NCI-H774 (cell line): ENCODE results near the gene LCA5L.
"Not testable (repeated sequence)": the region's sequence is repeated elsewhere in the genome, so short reads cannot be mapped to it uniquely, and the experiment has no call there.

Experiments used
- DNase-seq: peaks from one replicate; lab custom pipeline; 2025; lab: John Stamatoyannopoulos, UW

The LCA5L gene

DNA sequence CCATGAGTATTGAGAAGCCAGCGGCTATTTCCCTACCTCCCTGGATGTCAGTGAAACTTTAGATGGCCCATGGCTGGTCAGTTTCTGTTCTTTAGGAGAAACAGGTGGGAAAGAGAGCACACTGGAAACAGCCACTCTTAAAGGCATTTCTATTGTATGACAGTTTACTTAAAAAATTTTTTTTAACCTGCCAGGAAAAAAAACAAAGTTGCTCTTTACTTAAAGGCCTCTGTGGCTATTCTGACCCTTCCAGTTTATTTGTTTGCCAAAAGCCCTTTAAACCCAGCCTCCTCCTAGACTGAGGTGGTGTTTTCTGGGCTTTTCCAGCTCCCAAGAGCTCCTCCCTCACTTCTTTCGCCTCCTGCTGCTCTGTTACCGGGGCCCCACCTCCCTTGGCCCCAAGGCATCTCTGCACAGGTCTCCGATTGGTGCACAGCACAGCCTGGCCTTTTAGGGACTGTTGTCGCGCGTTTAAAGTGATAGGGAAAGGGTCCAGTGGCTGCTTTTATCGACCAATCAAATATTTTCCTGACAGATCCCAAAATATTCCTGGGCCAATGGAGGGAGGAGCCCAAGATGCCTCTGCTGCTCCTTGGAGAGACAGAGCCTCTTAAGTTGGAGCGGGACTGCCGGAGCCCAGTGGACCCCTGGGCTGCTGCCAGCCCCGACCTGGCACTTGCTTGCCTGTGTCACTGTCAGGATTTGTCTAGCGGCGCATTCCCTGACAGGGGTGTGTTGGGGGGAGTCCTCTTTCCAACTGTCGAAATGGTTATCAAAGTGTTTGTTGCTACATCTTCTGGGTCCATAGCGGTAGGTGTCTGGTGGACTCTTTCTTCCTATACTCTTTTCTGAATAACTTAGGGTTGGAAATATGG lies 6.0 kb upstream of the LCA5L start, which contains the start of gene SH3BGR:
SH3BGR (plus strand) TSS at position 639 of the 875 bp plus-strand sequence; CDS start at position 766, 127 bp downstream.
- DNase-seq, result no peak

DNA sequence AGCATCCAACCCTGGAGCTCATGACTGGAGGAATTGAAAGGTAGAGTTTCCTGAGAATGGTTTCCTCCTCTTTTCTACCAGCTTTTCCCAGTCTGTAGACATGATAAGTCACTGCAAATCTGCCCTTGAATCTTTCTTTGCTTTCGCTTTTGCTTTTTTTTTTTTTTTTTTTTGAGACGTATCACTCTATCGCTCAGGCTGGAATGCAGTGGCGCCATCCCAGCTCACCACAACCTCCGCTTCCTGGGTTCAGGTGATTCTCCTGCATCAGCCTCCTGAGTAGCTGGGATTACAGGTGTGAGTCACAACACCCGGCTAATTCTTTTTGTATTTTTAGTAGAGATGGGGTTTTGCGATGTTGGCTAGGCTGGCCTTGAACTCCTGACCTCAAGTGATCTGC lies 1.7 kb upstream of the LCA5L start:
- no peak for DNase-seq

DNA sequence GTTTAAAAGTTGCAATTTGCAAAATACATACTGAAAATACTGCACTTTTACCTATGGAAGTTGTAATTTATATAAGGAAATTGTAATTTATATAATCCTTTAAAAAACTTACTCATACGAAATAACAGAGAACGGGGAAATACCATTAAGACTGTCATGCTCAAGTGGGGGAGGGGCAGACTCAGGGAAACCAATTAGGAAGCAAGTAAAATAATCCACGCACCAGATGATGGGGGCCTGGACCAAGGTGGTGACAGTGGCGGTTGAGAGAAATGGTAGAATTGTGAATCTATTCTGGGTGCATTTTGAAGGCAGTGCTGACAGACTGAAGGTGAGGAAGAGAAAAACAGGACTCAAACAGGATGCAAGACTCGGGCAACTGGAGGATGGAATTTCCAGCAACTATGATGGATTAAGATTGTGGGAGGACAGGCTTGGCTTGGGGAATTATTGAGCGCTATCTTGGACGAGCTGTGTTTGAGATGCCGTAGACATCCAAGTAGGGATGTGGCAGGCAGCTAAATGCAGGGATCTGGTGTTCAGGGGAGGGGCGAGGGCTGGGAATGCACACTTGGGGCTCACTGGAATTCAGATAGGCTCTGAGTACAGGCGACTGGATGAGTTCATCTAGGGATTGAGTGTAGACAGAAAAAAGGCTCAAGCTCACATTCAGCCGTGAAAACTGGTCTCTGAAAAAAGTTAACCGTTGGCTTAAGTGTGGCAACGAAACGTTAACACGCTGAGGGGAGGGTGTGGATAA lies 977 bp downstream of the LCA5L start:
- DNase-seq, result no peak

DNA sequence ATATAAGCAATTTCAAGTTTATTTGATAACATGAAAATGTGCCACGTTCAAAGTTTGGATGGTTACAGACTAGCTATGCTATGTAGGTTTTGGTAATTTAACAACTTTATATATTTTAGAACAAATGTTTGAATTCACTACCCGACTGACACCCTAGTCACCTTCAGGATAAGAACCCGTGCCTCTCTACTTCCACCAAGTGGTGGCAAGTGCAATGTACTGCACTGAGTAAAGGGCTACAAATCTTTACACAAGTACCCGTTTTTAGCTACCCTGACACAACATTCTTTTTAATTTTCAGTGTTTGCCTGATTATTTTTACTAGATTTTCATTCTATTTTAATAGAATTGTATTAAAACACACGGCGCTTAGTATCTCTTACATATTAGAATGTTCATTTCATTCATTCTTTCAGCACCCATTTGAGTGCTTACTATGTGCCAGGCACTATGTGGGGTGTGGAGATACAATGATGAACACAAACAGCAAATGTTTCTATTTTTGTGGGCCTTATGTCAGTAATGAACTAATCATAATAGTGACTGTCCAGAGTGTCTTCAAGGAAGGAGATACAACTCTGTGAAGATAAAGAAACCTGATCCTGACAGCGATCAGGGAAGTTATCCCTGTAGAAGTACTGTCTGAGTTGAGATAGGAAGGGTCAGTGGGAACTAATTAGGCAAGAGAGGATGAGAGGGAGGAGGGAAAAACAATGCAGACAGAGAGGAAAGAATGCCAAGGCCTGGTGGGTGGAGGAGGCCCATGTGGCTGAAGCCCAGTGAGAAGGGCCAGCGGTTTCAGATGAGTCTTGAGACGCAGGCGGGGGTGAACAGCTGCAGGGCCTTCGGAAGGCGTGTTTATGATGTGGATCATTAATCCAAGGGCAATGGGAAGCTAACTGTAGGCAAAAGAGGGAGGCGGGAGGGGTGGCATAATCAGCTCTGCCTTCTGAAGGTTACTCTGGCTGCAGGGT lies 3.8 kb downstream of the LCA5L start:
- DNase-seq, result no peak

DNA sequence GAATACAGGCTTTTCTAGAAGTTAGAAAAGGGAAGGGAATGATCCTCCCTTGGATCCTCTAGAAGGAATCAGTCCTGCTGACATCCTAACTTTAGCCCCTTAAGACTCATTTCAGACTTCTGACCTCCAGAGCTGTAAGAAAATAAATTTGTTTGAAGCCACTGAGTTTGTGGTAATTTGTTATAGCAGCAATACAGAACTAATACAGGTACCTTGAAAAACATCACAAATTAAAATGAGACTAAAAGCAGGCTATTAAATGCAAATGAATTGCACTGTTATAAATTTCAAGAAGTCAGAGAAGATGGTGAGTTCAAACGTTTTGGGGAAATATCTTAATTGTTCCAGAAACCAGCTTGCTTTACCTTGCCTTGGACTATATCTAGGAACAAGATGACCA lies 6.3 kb downstream of the LCA5L start:
- no peak for DNase-seq

DNA sequence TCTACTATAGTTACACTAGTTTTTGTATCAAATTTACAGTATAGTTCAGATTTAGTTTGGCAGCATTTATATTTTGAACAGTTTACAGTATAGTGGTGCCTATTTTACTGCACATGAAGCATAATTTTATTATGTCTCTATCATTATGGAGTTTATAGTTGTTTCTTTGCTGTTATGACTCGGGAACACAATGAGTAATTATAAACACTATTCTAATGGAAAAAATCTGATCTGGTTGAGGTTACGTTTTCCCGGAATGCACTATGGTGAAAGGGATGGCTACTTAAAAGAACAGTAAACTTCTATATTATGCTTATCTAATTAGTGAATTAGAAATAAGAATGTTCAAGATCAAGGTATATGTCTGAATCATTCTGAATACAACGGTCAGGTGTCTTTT lies 10.6 kb downstream of the LCA5L start:
- no peak for DNase-seq

DNA sequence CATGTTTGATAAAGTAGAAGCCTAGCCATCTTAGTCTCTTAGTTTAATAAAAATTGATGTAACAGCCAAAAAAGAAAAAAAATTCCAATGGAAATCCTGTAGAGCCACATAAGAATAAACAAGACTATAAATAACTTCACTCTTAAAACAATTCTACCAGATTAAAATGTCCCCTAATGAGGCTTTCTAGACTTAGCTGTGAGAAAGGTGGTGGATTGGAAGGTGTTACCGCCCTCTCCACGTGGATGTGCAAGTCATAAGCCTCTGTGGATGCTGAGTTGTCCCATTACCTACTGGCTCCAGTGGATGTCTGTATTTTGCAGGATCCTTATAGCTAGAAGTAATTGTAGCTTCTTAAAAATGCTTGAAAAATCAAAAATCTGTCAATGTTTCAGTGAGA lies 14.6 kb downstream of the LCA5L start:
- DNase-seq, result no peak

DNA sequence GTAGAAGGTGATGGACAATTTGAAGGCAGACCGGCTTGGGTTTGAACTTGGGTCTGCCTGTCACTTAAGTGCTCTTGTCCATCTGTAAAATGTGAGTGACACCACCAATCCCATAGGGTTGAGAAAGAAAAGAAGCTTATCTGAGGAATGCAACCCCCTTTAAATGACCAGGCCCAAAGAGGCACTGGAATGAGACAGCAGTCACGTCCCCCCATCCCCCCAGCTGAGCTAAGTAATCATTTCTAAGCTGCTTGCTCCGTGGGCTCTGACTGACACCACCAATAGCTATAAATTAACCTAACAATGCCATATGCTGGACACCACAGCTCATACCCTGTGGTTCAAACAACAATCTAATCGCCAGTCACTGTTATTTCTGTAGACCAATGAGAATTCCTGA lies 15.1 kb downstream of the LCA5L start:
- DNase-seq, result no peak

DNA sequence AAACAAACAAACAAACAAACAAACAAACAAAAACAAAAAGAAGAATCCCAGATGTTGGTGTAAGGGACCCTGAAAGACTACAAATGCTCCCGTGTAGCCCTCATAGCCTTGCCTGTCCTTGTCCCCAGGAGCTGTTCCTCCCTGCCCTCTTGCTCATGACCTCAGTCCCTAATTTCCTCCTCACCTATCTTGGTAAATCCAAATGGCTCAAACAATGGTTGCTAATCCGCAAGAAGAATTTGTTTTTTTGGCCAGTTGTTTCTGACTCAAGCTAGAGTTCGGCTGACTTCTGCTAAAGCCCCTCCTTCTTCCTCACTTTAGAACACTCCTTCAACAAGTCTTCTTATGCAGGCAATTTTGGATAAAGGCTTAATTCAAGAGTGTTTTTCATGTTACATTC lies 15.6 kb downstream of the LCA5L start:
- DNase-seq, result no peak

DNA sequence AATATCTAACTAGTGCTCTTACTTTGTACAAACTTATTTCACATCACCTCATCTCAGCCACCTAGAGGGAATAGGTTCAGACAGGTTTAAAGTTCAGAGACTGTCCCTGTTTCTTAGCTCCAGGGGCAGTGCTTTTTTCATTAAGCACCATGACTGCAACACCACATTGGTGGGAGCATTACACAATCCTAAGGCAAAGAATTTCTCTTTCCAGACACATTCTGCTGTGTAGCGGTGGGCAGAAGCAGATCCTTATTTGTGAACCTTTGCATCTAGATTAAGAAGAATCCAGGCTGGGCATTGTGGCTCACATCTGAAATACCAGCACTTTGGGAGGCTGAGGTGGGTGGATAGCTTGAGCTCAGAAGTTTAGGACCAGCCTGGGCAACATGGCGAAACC lies 16.1 kb downstream of the LCA5L start:
- no peak for DNase-seq

DNA sequence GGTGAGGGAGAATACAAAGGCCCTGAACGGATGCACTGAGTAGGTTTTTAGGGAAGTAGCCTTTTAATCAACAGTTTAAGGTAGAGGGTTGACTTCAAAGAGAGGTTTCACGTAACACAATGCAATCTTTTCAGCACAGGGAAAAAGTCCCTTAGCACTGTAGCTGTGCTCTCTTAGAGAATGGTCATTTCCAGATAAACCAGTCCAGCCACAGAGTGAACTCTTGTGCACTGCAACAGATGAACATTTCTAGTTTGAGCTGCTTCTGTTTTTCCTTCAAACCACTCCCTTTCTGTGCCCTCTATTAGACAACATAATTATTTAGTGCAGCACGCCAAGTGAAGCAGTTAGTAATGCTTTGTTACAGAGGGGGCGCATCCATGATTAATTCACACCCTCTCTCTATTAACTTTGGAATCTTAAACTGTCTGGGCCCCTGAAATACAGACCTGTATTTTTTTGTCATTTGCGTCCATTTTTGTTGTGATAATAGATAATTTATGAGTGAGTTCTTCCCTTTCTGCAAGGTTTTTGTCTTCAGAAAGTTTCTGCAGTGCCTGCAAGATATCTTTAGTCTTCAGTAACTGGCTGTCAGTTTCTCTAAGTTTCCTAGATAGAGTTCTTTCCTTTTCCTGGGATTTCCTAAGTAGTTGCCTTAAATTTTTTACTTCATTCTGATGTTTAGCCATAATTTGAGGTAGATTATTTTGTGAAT lies 22.9 kb downstream of the LCA5L start:
- no peak for DNase-seq

DNA sequence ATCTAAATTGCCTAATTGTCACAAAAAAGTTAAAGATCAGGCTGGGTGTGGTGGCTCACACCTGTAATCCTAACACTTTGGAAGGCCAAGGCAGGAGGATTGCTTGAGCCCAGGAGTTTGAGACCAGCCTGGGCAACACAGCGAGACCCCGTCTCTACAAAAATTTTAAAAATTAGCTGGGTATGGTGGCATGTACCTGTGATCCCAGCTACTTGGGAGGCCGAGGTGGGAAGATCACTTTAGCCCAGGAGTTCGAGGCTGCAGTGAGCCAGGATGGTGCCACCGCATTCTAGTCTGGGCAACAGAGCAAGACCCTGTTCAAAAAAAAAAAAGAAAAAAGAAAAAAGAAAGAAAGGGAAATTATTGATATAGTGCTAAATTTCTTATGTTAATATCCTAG lies 26.4 kb downstream of the LCA5L start:
- not testable (repeated sequence) for DNase-seq

DNA sequence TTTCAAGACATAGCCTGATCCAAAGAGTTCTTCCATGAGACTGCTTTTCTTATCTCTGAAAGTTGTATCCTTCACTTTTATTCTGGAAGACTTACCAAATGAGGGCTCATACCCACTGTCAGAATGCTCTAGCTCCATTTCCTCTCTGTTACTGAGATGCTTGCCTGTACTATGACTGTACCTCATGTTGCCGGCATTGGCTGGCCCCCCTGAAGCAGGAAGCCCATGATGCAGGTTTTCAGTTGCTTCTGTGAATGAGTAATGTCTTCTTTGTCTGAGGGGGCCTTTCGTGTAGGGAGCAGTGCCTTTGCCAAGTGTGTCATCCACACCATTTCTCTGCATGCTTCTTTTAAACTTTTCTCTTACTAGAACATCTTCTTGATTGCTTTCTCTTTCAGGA lies 39.5 kb downstream of the LCA5L start:
- DNase-seq, result no peak

DNA sequence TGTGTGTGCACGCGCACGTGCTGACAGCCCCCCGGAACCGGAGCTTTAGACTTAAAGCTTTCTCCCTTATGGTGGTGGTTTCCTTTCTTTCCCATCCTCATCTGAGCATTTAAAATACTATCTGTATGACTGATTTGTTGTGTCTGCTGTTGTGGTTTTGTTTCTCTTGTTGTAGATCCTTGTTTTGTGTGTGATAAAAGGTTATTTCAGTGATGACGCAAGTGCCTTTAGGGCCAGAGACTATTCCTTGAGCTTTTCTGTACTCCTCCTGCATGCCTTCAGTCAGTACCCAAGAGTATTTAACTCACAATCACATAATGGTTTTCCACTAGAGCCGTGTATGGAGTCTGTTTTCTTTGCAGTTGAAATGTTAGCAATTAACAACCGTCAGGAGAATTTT lies 45.4 kb downstream of the LCA5L start:
- DNase-seq, result no peak

DNA sequence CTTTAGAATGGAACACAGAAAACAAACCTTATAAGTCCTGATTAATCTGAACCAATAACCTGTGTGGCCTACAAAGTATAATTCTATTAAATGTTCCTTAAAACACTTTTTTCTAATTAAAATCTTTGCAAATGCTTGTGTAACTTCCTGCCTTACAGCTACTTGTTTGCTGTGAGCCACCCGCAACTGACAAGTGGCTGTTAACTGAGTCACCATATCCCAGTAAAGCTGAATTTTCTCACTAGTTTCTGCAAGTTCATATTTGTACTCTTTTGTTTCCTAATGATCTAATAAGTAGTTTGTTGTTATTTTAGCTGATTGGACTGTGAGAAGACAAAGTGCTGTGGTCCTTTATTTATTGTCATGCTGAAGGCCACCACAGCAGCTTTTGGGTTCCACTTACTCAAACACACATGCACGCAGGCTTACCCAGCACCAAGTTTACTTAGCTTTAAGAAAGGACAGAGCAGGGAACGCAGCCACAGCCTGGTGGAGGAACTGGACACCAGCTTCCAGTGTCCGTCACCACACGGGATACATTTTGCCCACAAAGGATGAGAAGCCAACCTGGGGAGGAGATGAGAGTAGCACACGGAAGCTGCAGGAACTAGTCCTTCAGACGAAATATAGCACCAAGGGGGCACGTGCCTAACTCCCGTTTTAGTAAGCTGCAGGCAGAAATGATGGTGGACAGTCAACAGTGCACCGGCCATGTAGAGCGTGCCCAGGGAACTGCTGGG lies 47.8 kb downstream of the LCA5L start:
- DNase-seq, result no peak

DNA sequence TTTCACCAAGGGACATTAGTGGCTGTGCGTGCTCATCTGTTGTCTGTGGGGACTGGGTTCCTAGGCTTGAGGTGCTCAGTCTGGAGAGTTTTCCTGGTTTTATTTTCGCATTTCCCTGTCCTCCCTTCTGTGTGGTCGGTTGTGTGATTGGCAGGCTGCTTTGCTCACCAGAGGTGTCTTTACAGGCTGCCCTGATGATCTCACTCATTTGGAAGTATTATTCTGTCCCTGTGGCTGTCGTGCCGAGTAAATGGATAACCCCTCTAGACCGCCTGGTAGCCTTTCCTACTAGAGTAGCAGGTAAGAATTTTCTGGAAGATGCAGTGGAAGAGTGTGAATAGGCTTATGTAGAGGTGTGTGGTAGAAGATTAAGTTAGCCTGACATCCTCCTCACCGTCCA lies 52.6 kb downstream of the LCA5L start:
- DNase-seq, result no peak

DNA sequence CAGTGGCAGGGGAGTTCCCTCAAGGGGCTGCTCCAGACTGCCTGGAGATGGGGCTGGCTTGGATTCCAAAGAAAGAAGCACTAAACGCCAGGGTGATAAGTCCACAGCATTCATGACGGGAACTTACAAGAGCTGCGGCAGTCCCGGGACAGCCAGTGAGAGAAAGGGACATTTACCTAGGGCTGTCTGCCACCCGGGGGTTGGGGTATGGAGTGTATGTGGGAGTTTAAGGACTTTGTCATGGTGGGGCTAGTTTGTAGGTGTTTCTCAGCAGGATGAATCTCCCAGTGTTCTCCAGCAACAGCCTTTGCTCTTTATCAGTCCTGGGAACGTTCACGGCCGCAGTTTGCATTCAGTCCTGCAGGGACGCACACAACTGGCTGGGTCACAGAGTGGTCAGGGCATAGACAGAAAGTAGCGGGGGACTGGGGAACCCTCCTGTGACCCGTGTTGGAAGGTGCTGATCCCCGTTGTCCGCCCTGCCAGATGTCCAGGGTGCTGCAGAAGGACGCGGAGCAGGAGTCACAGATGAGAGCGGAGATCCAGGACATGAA lies 55.3 kb downstream of the LCA5L start:
- no peak for DNase-seq

DNA sequence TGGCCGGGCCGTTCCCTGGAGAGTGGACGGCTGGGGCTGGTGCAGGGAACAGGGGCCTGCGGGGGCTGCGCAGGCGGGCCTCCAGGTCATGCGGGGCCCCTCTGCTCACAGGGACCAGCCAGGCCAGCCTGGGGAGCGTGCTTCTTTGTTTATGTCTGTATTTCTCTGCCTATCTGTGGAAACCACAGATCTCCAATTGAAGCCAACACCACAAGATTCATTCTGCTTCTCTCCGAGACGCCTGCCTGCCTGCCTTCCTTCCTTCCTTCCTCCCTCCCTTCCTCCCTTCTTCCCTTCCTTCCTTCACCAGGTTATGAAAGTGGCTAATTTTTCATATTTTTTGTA lies 56.8 kb downstream of the LCA5L start:
- no peak for DNase-seq

DNA sequence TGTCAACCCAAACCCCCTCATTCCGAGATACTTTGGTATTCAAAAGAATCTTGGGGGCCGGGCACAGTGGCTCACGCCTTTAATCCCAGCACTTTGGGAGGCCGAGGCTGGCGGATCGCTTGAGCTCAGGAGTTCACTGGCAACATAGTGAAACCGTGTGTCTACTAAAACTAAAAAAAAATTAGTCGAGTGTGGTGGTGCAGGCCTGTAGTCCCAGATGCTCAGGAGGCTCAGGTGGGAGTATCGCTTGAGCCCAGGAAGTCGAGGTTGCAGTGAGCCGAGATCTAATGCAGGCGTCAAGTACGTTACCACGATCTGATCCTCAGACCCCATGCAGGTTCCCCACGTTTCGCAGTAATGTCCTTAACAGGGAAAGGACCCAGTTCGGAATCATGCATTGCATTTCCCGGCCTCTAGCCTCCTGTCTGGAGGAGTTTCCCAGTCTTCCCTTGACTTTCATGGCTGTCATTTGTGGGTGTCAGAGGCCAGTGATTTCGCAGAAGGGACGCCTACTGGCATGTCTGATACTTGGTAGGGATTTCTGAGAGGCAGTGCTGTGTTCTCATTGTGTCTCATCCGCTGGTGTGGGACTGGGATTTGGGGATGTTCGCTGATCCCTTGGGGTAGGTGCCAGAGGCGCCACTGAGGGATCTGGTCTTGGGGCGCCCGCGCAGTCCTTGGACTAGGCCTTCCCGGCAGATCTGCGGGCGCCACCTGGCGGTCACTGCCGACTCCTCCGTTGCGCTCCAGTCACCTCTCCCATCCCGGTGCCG lies 57.4 kb downstream of the LCA5L start:
- peak; percentile 74 for DNase-seq
